Esophagus (tissue), 2 donors: ENCODE results near the gene LTF. TPM values are rescaled to one million over a fixed set of nuclear protein-coding genes. Genes with fewer than 3 reads are reported as not detected.
"Not testable (repeated sequence)": the region's sequence is repeated elsewhere in the genome, so short reads cannot be mapped to it uniquely, and the experiment has no call there.

Experiments used
- H3K27ac ChIP-seq, 2 donors: one replicate each; pipeline ENCODE4 v1.5.1; 2013; ENCODE audit warnings: low read depth in 2 of 2, mild to moderate bottlenecking in 2 of 2, inconsistent platforms in 1 of 2, low read length in 1 of 2, moderate library complexity in 1 of 2
- H3K27me3 ChIP-seq, 2 donors: one replicate each; pipeline ENCODE4 v1.6.1; 2013; ENCODE audit warnings: low read length in 2 of 2, control low read depth in 1 of 2, mild to moderate bottlenecking in 1 of 2; ENCODE audit not compliant: insufficient read depth in 2 of 2, control insufficient read depth in 1 of 2
- H3K36me3 ChIP-seq, 2 donors: one replicate each; pipeline ENCODE4 v1.6.1; 2013; ENCODE audit warnings: low read length in 1 of 2; ENCODE audit not compliant: control insufficient read depth in 2 of 2, insufficient read depth in 2 of 2
- H3K4me1 ChIP-seq, 2 donors: one replicate each; pipeline ENCODE4 v1.6.1; 2013; ENCODE audit warnings: low read length in 1 of 2; ENCODE audit not compliant: control insufficient read depth in 2 of 2, insufficient read depth in 2 of 2
- H3K4me3 ChIP-seq, 2 donors: one replicate each; pipeline ENCODE4 v1.5.1; 2013; ENCODE audit warnings: low read length in 2 of 2, mild to moderate bottlenecking in 2 of 2, low read depth in 1 of 2, moderate library complexity in 1 of 2
- H3K9me3 ChIP-seq, 2 donors: one replicate each; pipeline ENCODE4 v1.6.1; 2013; ENCODE audit warnings: mild to moderate bottlenecking in 2 of 2, low read depth in 1 of 2, low read length in 1 of 2, moderate library complexity in 1 of 2; ENCODE audit not compliant: control insufficient read depth in 2 of 2, insufficient read depth in 1 of 2
- WGBS, 2 donors: extraction: QIAGEN DNeasy Blood & Tissue Kit; methylation state at CpG; one replicate each; pipeline ENCODE4 v1.1.7; 2013; 5-methylcytosine and 5-hydroxymethylcytosine counted together
- polyA plus RNA-seq, 2 donors: library from polyadenylated mRNA; stranded (reverse); fragments of 200-250 nt; gene quantifications; one replicate each; pipeline ENCODE4 v1.2.3, GENCODE V29; 2013
- donor health status: healthy with polysubstance abuse.
- donor health status: Bipolar disorder and iron deficiency.

LTF gene
- polyA plus RNA-seq, 2 donors: 0.98 to 2.3 TPM

DNA sequence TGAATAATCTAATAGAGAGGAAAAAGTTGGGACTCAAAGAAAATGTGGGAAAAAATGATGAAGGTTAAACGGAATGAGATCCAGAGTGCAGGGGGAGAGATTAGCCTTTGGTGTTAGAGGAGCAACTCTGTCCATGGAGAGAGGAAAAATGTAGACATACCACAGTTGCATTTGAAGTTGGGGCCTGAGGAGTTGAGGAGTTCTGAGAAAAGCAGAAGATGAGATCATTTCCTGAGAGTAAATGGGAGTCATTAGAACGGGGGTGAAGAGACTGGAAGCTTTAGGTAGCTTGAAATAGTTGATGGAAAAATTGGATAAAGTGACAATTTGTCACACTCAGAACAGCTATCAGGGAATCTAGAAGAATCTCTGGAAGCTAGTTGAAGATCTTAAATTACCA lies 65.1 kb downstream of the LTF start:
- Histone ChIP-seq H3K4me3 (no peak overlapping the region), H3K27me3 (no peaks in the 10 kb centered on the region), H3K27ac (no peak overlapping the region), H3K9me3 (no peaks in the 10 kb centered on the region), H3K36me3 (no peaks in the 10 kb centered on the region), H3K4me1 (no peaks in the 10 kb centered on the region)
- 67 to 70% methylated on average over 2 of the region's 2 CpGs for WGBS, 2 donors

DNA sequence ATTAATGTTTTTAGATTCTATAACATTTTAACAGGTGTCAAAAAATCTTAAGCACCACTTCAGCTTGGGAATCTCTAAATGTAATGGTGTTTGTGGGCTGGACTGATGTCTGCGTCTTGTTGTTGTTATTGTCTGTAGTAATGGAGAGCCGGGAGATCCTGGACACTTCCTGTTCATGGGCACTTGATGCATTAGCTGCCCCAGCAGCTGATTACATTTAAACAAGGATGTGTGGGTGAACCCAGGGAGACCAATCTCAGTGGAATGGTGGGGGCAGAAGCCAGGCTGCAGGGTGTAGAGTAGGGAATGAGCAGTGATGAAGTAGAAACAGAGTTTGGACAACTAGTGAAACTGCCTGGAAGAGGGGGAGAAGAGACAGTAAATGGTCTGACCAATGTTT lies 65.6 kb downstream of the LTF start:
- H3K27ac ChIP-seq: no peak overlapping the region
- no peaks in the 10 kb centered on the region for H3K9me3 ChIP-seq
- H3K27me3 ChIP-seq: no peaks in the 10 kb centered on the region
- no peak overlapping the region for H3K4me3 ChIP-seq
- no peaks in the 10 kb centered on the region for H3K36me3 ChIP-seq
- H3K4me1 ChIP-seq: no peaks in the 10 kb centered on the region
- 81 to 82% methylated on average over 2 of the region's 2 CpGs for WGBS, 2 donors

DNA sequence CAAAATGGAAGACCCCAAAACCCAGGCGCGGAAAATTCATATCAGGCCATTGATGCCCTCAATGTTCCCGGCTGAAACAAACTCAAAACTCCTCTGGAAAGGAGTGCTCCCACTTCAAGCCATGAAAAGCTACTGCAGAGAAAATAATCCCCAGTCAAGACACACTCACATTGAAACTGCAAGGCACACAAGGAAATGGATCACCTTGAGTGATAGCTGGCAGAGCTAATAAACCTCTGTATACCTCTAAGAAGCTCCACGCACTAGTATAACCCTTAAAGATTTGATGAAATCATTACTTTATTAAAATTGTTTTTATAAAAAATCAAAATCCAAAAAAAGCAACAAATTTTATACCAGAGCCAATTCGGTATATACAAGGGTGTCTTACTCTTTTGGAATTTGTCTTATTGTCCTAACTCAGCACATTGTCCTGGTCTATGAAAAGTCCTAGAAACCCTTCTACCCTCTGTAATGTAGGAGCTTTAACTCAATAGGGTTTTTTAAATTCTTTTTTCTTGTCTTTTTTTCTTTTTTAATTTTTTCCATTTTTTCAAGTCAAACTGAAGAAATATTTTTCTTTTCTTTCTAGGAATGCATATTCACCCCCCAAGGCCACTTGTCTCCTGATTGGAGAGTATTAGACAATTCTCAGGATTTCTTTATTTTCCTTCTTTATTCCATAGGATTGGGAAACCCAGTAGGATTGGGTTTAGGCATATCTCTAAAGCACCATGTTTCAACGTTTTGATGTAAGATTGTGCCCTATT lies 66.3 kb downstream of the LTF start:
- H3K4me3 ChIP-seq: no peak overlapping the region
- no peaks in the 10 kb centered on the region for H3K9me3 ChIP-seq
- H3K36me3 ChIP-seq: no peaks in the 10 kb centered on the region
- H3K27ac ChIP-seq: no peak overlapping the region
- no peaks in the 10 kb centered on the region for H3K27me3 ChIP-seq
- H3K4me1 ChIP-seq: peaks cover 0 to 3% of the 10 kb centered on the region in 2 donors
- WGBS, 2 donors: 92 to 93% methylated on average over 6 of the region's 6 CpGs

DNA sequence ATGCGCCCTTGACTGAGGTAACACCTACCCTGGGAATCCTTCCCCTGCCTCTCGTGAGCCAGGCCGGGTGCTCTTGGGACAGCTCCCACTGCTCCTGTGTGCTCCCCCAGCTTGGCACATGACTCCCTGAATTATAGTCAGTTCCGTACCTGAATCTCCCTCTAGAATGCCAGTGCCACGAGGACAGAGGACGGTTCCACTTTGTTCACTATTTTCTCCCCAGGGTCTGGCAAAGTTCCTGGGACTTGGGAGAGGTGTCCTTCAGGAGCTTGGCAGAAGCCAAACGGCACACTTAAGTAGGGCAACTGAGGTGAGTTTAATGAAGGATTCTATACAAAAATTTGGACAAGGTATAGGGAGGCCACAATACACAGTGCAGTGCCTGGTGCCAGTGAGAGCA lies 67.6 kb downstream of the LTF start:
- Histone ChIP-seq H3K27me3 (no peaks in the 10 kb centered on the region), H3K9me3 (no peaks in the 10 kb centered on the region), H3K4me3 (no peak overlapping the region)

DNA sequence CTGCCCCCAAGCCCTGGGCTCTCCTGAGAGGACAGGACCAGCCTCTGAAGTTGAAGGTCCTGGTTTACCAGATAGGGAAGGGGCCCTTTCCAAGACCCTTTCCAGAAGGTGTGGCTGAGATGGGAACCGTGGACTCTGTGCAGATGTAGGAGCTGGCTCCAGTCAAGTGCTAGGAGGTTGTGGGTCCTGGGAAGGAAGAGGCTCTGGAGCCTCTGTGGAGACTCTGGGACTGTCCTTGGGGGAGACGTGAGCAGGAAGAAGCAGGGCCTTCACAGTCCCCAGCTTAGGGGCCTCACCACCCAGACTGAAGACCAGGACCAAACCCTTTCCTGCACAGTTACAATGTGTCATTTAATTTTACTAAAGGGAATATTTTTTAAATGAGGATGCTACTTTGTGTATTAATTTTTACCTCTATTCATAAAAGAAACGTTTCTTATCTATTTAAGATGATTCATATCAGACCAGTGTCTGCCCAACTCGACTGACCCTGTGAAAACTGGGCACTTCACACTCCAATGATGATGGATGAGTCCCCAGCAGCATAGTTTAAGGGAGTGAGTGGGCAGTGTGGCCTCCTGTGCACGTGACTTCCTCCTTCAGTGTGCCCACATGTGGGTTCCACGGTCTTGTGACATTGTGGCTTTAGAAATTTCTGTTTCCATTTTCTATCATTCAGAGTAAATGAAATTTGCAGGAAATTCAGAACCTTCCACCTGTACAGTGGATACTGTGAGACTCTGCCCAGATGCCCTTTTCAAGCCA lies 68.8 kb downstream of the LTF start:
- Histone ChIP-seq H3K27me3 (no peaks in the 10 kb centered on the region), H3K36me3 (no peaks in the 10 kb centered on the region)
- WGBS, 2 donors: 66 to 77% methylated on average over 6 of the region's 6 CpGs

More for the DNA sequence above, 67.6 kb downstream of the LTF start:
- Histone ChIP-seq H3K36me3 (no peaks in the 10 kb centered on the region), H3K4me1 (peaks cover 0 to 3% of the 10 kb centered on the region in 2 donors), H3K27ac (no peak overlapping the region)
- 65 to 75% methylated on average over 7 of the region's 7 CpGs for WGBS, 2 donors

DNA sequence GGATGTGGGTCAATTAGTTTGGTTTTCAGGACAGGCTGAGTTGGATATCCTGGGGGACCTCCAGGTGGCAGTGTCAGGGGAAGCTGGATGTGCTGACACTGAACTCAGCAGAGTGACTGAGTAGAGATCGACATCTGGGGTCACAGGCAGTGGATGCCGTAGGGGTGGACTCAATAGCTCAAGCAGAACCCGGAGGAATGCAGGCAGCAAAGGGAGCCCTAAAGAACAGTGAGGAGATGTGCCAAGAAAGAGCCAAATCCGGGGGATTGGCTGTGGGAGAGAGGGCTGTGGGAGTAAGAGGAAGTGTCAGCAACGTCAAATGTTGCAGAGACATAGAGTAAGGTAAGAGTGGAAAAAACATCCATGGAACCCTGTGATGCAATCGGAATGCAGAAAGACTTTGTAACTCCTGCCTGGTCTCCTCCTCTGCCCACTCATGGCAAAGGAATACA lies 69.5 kb downstream of the LTF start:
- Histone ChIP-seq H3K27me3 (no peaks in the 10 kb centered on the region), H3K27ac (no peak overlapping the region), H3K4me3 (no peak overlapping the region), H3K9me3 (no peaks in the 10 kb centered on the region), H3K36me3 (no peaks in the 10 kb centered on the region), H3K4me1 (peaks cover 0 to 3% of the 10 kb centered on the region in 2 donors)
- WGBS, 2 donors: 76 to 84% methylated on average over 6 of the region's 6 CpGs

More for the DNA sequence above, 68.8 kb downstream of the LTF start:
- H3K27ac ChIP-seq: no peak overlapping the region
- no peaks in the 10 kb centered on the region for H3K9me3 ChIP-seq
- no peak overlapping the region for H3K4me3 ChIP-seq
- peaks cover 0 to 3% of the 10 kb centered on the region in 2 donors for H3K4me1 ChIP-seq

DNA sequence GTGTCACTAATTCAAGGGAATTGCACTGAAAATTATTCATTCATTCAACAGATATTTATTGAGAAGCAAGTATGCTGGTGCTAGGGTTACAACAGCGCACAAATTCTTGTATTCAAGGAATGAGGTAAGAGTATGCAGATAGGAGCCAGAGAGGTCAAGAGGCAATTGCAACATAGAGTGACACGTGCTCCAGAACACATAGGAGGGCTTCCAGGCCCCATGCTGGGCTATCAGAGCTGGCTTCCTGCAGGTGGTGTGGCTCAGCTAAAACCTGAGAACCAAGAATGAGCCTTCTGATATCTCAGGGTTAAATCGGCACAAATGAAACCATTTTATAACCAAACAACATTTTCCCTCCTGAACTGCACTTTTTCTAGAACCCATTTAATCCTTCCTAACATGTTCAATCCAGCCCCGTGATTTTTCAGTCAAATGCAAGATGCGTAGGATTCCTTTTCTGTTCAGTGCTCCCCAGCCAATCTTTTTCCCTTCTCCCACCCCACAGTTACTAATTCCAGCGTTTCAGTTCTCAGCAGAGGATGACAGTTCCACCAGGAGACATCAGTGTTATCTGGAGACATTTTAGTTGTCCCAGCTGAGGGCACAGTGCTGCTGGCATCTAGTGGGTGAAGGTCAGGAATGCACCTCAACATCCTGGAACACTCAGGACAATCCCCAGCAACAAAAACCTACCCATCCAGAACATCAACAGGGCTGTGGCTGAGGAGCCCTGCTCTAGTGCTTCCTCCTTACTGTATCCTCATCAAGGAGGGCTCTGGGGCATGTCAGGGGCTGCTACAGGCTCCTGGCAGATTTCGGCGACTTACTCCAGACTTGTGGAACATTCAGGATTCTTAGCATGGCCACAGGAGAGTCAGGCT lies 70.9 kb downstream of the LTF start:
- Histone ChIP-seq H3K9me3 (no peaks in the 10 kb centered on the region), H3K4me1 (peaks cover 0 to 3% of the 10 kb centered on the region in 2 donors), H3K27me3 (no peaks in the 10 kb centered on the region), H3K4me3 (no peak overlapping the region), H3K36me3 (no peaks in the 10 kb centered on the region), H3K27ac (no peak overlapping the region)
- 72 to 78% methylated on average over 8 of the region's 8 CpGs for WGBS, 2 donors

DNA sequence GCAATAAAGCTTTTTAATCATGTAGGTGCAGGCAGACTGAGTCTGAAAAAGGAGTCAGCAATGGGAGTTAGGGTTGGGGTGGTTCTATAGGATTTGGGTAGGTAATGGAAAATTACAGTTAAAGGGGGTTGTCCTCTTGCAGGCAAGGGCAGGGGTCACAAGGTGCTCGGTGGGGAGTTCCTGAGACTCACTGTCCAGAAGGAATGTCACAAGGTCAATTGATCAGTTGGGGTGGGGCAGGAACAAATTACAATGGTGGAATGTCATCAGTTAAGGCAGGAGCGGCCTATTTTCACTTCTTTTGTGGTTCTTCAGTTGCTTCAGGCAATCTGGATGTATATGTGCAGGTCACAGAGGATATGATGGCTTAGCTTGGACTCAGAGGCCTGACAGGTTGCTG lies 71.7 kb downstream of the LTF start:
- H3K4me3 ChIP-seq: no peak overlapping the region
- H3K9me3 ChIP-seq: no peaks in the 10 kb centered on the region
- H3K36me3 ChIP-seq: no peaks in the 10 kb centered on the region
- H3K27me3 ChIP-seq: no peaks in the 10 kb centered on the region
- WGBS, 2 donors: 43 to 49% methylated on average over 2 of the region's 2 CpGs
- H3K27ac ChIP-seq: no peak overlapping the region
- H3K4me1 ChIP-seq: peaks cover 0 to 3% of the 10 kb centered on the region in 2 donors

DNA sequence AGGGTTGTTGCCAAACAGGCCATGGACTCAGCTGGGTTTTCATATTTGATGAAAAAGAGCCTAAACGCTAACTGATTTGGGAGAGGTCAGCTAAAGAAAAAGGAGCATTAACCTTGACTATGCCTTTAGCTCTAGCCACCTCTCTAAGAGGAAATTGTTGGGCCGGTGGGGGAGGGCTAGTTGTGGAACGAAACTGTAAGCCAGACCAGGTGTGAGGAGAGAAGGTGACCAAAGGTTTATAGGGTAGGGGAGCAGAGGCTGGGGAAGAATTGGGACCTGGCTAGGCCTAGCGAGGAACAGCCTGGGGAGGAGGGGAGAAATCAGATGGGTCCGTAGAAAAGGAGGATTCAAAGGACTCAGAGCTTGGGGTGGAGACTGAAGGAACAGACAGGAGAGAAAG lies 73.2 kb downstream of the LTF start:
- H3K4me1 ChIP-seq, H3K9me3 ChIP-seq, H3K4me3 ChIP-seq, H3K27me3 ChIP-seq, H3K27ac ChIP-seq, H3K36me3 ChIP-seq: not testable (repeated sequence)
- WGBS, 2 donors: 92 to 95% methylated on average over 5 of the region's 5 CpGs
